GM18498 (cell line): ENCODE measurements around the gene PPP2R5C.
A peak's percentile ranks its signal among the peaks of the same experiment; 100 is the strongest.

Experiments used
- ATAC-seq: cut with Tn5 transposase; IDR thresholded peaks from one replicate; pipeline ENCODE4 v1.9.1; 2021; ENCODE audit warnings: mild to moderate bottlenecking, moderate library complexity; ENCODE audit not compliant: unreplicated experiment

PPP2R5C gene

GRCh38 chr14:101812071-101812470 lies 50.6 kb downstream of the PPP2R5C start:
- ATAC-seq: no peak

- no peak for ATAC-seq
Measured at GRCh38 chr14:101813171-101813759, 51.8 kb downstream of the PPP2R5C start.

DNA sequence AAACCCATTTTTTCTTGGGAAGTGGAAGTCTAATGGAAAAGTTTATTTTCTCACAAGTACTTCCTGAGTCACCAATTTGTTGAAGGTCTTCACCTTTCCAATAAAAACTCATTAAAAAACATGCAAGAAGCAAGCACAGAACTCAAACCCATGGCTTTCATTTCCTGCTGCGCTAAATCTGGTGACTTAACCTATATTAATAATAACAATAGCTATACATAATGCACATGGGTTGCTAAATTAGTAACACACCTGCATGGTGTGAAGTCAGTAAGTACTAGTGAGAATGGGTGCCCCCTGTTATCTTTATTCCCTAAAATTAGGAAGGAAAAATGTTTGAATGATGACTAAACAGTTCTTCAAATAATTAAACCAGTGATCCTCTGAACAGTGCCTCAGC lies 52.3 kb downstream of the PPP2R5C start:
- no peak for ATAC-seq

GRCh38 chr14:101814934-101815333 lies 53.4 kb downstream of the PPP2R5C start:
- ATAC-seq: no peak

GRCh38 chr14:101815994-101816393 lies 54.5 kb downstream of the PPP2R5C start:
- ATAC-seq: no peak

- ATAC-seq: no peak
Measured at GRCh38 chr14:101817501-101818001, 56.0 kb downstream of the PPP2R5C start.

- no peak for ATAC-seq
Measured at GRCh38 chr14:101819251-101819990, 57.9 kb downstream of the PPP2R5C start.

- peak; percentile 32 for ATAC-seq
Measured at GRCh38 chr14:101820283-101820798, 58.8 kb downstream of the PPP2R5C start.

DNA sequence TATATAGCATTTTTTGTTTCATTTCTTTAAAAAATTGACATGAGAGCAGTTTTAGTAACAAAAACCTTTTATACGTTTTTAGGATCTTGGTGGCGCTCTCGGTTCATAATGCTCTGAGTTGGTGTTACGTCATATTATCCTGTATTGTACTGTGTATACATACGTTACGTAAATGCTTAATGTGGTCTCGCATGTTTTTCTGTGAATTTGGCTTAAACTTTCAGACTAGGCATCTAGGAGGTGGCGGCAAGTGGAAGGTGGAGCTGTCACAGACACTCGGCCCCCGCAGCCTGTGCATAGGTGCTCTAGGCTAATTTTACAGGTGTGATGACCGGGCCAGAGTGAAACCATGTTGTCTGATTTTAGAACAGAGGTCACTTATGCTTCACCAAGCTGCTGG lies 60.0 kb downstream of the PPP2R5C start:
- ATAC-seq: no peak

- no peak for ATAC-seq
Measured at GRCh38 chr14:101823066-101823465, 61.6 kb downstream of the PPP2R5C start.

DNA sequence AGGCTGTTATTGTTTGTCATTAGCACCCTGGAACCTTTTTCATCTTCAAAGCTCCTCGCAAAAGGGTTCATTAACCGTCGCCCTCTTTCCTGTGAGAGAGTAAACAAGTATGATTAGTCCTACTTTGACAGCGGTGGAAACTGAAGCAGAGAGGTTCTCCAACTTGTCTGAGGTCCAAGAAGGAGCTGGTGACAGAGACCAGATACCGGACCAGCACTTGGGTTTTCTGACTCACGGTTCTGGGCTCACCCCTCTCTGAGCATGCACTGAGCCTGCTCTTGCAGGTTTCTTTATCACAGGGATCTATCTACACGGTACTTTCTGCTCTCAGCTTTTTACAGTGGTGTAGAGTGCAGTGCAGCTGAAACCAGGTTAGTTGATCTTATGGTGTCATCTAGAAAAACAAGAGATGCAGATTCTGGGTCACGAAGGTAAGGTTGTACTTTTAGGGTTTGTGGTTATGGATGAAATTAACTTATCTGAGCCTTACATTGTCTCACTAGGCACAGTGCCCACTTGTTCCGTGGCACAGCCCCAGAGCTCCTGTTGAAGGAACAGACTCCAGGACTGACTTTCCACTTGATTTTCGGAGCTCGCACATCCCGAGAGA lies 62.1 kb downstream of the PPP2R5C start:
- ATAC-seq: peak; percentile 58

- peak; percentile 1 for ATAC-seq
Measured at GRCh38 chr14:101824339-101824727, 62.8 kb downstream of the PPP2R5C start.

- no peak for ATAC-seq
Measured at GRCh38 chr14:101825797-101826196, 64.3 kb downstream of the PPP2R5C start.

DNA sequence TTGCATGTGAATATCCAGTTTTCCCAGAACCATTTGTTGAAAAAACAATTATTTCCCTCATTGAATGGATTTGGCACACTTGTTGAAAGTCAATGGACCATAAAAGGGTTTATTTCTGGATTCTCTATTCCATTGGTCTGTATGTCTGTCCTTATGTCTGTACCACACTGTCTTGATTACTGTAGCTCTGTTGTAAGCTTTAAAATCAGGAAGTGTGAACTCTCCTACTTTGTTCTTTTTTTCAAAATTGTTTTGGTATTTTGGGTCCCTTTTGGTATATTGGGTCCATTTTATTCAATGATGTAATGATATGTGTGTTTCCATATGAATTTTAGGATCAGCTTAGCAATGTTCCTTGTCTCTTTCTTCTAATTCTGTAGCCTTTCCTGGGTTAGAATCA lies 64.8 kb downstream of the PPP2R5C start:
- no peak for ATAC-seq

DNA sequence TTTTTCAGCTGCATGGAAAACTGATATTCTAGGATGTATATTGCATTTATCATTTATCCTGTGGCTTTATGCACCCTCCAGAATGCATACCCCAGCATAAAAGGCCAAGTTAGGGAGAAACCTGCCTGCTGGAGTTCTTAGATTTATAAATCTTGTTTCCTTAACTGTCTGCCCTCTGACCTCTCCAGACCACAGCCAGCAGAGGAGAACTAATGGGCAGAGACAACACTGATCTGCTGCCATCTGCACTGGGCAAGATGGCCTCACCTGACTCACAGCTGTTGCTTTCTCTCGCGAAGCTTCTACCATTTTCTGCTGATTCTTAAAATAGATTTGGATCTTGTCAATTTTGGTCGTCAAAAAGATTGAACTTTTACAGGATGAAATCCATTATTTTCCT lies 65.8 kb downstream of the PPP2R5C start:
- ATAC-seq: no peak

DNA sequence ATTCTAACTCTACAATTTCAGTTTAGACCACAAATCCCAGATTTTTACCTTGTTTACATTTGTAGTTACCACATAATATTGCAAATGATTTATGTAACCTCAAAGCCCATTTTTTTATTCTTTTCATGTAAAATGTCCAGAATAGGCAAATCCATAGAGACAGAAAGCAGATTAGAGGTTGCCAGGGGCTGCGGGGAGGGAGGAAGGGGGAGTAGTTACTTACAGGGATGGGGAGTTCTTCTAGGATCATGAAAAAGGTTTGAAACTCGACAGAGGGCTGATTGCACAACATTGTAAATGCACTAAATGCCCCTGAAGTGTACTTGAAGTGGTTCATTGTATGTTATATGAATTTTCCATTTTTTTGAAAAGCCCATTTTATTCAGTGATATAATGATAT lies 66.5 kb downstream of the PPP2R5C start:
- no peak for ATAC-seq

GRCh38 chr14:101830271-101830670 lies 68.8 kb downstream of the PPP2R5C start:
- no peak for ATAC-seq

DNA sequence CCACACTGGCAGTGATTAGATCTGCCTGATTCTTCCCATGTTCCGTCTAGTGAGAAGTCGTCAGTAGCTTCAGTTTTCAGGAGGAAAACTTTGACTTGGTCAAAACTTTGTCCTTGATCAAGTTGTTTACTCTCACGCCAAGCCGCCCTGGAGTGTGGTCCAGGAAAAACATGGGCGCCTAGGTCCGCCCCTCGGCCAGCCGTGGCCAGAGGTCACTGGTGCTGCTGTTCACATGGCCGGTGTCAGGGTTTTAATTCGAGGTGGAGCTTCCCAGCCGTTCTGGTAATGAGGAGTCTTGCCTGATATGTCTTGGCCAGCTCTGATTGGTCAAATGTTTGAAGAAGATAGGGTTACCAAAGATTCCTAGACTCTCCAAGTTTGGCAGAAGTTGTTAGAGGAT lies 71.5 kb downstream of the PPP2R5C start:
- no peak for ATAC-seq

DNA sequence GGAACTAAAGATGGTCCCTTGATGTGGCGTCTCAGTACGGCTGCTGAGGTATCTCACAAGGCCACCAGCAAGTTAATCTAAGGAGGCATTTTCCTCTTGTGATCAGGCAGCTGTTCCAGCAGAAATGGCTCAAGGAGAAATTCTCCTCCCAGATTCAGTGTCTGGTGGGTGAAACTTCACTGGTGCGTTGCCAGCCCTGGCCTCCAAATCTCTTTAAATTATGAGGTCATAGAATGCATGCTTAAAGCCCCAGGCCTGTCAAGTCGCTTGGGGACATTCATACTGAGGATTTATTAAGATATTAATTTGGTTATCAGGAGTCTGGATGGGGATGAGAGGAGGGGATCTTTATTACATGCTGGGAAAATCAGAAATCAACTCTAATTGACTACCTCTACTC lies 72.9 kb downstream of the PPP2R5C start:
- ATAC-seq: no peak

GRCh38 chr14:101834800-101835547 lies 73.5 kb downstream of the PPP2R5C start:
- ATAC-seq: no peak

DNA sequence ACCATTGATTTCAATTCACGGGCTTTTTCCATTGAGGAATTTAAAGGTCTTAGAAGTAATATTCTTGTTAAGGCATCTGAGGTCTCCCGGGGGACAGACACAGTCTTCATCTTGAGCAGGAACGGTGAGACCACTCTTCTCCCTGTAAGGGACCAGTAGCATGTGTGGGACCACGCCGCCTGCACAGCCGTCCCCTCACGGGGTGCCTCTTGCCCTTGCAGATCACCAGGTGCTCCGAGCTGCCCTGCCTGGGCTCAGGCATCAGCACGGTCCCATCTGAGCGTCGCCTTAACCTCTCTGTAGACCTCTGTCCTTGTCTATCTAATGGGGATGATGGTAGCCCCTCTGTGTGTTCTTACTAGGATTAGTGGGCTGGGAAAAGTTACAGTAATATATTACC lies 74.1 kb downstream of the PPP2R5C start:
- ATAC-seq: no peak
